Neural cell (in vitro differentiated cells): ENCODE measurements around the gene MYMK.

Experiments
- EP300 ChIP-seq: fragments of 450-650 bp; conservative IDR thresholded peaks from 2 replicates; pipeline ENCODE4 v1.6.1; 2014; ENCODE audit warnings: antibody characterized with exemption, mild to moderate bottlenecking, moderate library complexity; ENCODE audit not compliant: poor library complexity, severe bottlenecking
- EZH2 ChIP-seq: fragments of 200-600, 300-800 bp; shearing (Covaris generic), sonication (generic); IDR thresholded peaks from 2 replicates; pipeline ENCODE4 v1.6.1; 2014; ENCODE audit warnings: antibody characterized with exemption, low read length, borderline replicate concordance, mild to moderate bottlenecking; ENCODE audit not compliant: insufficient read depth, poor library complexity, severe bottlenecking
- TAF1 ChIP-seq: IDR thresholded peaks from 2 replicates; pipeline ENCODE4 v1.6.1; 2012; ENCODE audit warnings: low read depth
- TF ChIP-seq, protein P1 (sequence below): fragments of 450-650 bp; IDR thresholded peaks from 2 replicates; pipeline ENCODE4 v1.5.1; 2014; ENCODE audit warnings: antibody characterized with exemption, mild to moderate bottlenecking, moderate library complexity; ENCODE audit not compliant: poor library complexity, severe bottlenecking
- TF ChIP-seq, protein P2 (sequence below): IDR thresholded peaks from 2 replicates; pipeline ENCODE4 v1.6.1; 2012; ENCODE audit warnings: borderline replicate concordance

DNA sequence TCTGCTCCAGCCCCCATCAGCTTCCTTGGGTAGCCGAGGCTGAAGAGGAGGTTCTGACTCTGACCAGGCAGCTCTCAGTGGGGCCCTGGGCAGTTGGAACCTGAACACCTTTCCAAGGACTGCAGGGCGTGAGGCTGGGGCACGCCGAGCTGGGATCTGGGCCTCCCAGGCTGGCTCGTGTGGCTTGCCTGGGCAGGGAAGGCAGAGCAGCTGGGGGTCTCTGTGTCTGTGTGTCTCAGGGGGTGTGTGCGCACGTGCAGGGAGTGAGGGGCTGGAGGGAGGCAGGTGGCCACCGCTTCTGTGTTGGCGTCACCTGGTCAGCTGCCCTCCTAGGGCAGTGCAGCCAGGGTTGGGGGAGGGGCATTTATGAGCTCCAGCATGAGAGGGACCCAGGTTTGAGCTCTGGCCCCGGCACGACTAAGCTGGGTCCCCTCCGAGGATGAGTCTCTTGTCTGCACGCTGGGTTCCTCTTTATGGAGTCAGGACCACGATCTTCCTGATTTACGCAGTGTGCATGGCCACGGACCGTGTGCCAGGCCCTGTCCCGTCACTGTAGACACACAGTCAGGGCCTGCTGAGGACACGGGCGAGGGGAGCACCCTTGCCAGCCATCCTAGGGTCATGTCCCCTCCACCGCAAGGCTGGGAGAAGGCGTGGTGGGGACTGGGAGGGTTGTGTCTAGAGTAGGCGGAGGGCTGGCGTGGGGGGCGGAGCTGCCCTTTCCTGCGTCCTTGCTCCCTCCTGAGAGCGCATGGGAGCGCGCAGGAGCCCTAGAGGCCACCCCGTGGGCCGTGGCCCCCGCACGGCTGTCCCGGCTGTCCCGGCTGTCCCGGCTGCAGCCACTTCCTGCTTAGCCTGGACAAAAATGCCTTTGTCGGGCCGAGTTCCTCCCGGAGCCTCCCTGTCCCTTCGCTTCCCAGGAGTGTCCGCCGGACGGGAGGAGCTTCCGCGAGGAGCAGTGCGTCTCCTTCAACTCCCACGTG is 14.4 kb upstream of the MYMK start:
- TF ChIP-seq, protein P1, sequence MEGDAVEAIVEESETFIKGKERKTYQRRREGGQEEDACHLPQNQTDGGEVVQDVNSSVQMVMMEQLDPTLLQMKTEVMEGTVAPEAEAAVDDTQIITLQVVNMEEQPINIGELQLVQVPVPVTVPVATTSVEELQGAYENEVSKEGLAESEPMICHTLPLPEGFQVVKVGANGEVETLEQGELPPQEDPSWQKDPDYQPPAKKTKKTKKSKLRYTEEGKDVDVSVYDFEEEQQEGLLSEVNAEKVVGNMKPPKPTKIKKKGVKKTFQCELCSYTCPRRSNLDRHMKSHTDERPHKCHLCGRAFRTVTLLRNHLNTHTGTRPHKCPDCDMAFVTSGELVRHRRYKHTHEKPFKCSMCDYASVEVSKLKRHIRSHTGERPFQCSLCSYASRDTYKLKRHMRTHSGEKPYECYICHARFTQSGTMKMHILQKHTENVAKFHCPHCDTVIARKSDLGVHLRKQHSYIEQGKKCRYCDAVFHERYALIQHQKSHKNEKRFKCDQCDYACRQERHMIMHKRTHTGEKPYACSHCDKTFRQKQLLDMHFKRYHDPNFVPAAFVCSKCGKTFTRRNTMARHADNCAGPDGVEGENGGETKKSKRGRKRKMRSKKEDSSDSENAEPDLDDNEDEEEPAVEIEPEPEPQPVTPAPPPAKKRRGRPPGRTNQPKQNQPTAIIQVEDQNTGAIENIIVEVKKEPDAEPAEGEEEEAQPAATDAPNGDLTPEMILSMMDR: no peak
- TF ChIP-seq EP300 (no peak), EZH2 (no peak), TAF1 (no peak)
- TF ChIP-seq, protein P2, sequence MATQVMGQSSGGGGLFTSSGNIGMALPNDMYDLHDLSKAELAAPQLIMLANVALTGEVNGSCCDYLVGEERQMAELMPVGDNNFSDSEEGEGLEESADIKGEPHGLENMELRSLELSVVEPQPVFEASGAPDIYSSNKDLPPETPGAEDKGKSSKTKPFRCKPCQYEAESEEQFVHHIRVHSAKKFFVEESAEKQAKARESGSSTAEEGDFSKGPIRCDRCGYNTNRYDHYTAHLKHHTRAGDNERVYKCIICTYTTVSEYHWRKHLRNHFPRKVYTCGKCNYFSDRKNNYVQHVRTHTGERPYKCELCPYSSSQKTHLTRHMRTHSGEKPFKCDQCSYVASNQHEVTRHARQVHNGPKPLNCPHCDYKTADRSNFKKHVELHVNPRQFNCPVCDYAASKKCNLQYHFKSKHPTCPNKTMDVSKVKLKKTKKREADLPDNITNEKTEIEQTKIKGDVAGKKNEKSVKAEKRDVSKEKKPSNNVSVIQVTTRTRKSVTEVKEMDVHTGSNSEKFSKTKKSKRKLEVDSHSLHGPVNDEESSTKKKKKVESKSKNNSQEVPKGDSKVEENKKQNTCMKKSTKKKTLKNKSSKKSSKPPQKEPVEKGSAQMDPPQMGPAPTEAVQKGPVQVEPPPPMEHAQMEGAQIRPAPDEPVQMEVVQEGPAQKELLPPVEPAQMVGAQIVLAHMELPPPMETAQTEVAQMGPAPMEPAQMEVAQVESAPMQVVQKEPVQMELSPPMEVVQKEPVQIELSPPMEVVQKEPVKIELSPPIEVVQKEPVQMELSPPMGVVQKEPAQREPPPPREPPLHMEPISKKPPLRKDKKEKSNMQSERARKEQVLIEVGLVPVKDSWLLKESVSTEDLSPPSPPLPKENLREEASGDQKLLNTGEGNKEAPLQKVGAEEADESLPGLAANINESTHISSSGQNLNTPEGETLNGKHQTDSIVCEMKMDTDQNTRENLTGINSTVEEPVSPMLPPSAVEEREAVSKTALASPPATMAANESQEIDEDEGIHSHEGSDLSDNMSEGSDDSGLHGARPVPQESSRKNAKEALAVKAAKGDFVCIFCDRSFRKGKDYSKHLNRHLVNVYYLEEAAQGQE: no peak
